IPS DF 6.9 (cell line): ENCODE data around the gene IRF2.

ENCODE experiments used
- DNase-seq: peaks from one replicate; pipeline ENCODE4 v3.0.0-alpha.2; 2013; ENCODE audit warnings: low read depth, low spot score
- H3K27ac ChIP-seq: one replicate; pipeline ENCODE4 v1.5.1; 2013; ENCODE audit warnings: low read length, control low read depth
- H3K27me3 ChIP-seq: 2 replicates; pipeline ENCODE4 v1.6.1; 2013; ENCODE audit warnings: mild to moderate bottlenecking, low read length; ENCODE audit not compliant: control insufficient read depth, insufficient read depth
- H3K36me3 ChIP-seq: 2 replicates; pipeline ENCODE4 v1.6.1; 2013; ENCODE audit warnings: low read length; ENCODE audit not compliant: control insufficient read depth, insufficient read depth
- H3K4me1 ChIP-seq: 2 replicates; pipeline ENCODE4 v1.6.1; 2013; ENCODE audit warnings: low read length; ENCODE audit not compliant: control insufficient read depth, insufficient read depth
- H3K4me3 ChIP-seq: 2 replicates; pipeline ENCODE4 v1.5.1; 2013; ENCODE audit warnings: mild to moderate bottlenecking, low read length
- H3K9me3 ChIP-seq: 2 replicates; pipeline ENCODE4 v1.6.1; 2013; ENCODE audit warnings: low read length, inconsistent platforms; ENCODE audit not compliant: control insufficient read depth, insufficient read depth
- WGBS: extraction: QIAGEN DNeasy Blood & Tissue Kit; methylation state at CpG from one replicate; pipeline ENCODE4 v1.1.7; 2013; ENCODE audit warnings: mixed read lengths, missing lambda C conversion rate; ENCODE audit not compliant: insufficient read length, insufficient coverage; 5-methylcytosine and 5-hydroxymethylcytosine counted together

IRF2 gene

DNA sequence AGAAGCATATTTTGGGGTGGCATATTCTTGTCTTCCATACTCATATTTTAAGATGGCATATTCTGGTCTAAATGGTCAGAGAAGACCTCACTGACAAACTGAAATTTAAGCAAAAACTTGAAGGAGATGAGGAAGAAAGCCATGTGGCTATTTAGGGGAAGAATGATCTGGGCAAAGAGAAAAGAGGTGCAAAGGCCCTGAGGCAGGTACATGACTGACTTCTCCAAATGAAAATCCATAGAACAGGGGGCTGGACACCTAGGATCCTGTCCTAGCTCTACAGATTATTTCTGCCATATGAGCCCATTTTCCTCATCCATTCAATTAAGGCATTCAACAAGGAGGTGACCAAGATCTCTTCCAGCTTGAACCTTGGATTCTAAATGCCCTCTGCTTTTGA is 105.6 kb downstream of the IRF2 start:
- no peaks in the 10 kb centered on the region for H3K36me3 ChIP-seq
- no peak for DNase-seq
- H3K4me3 ChIP-seq = no peak overlapping the region
- H3K9me3 ChIP-seq = no peaks in the 10 kb centered on the region
- no peak overlapping the region for H3K27ac ChIP-seq
- H3K27me3 ChIP-seq = no peaks in the 10 kb centered on the region
- 0 out of 2 replicates have a peak, but pooled peaks cover 1% of the 10 kb centered on the region for H3K4me1 ChIP-seq

DNA sequence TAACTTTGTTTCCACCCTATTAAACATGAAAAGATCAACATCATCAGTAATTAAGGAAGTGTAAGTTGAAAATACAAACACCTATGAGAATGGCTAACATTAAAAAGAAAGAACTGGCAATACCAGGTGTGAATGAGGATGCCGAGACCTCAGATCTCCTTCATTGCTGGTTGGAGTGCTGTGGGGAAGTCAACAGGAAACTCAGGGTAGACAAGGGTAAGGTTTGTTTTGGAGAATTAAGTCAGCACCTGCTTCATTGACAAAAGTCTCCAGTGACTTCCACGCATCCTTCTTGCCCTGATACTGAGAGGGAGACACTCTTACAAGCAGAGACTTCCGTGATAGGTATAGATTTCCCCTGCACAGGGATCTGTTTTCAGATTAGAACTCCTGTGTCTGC is 106.1 kb downstream of the IRF2 start:
- DNase-seq = no peak
- H3K27ac ChIP-seq = no peak overlapping the region
- no CpG with 5 or more reads among the region's 3 CpGs for WGBS
- 0 out of 2 replicates have a peak, but pooled peaks cover 1% of the 10 kb centered on the region for H3K4me1 ChIP-seq
- no peak overlapping the region for H3K4me3 ChIP-seq
- no peaks in the 10 kb centered on the region for H3K27me3 ChIP-seq
- no peaks in the 10 kb centered on the region for H3K36me3 ChIP-seq
- H3K9me3 ChIP-seq = no peaks in the 10 kb centered on the region

DNA sequence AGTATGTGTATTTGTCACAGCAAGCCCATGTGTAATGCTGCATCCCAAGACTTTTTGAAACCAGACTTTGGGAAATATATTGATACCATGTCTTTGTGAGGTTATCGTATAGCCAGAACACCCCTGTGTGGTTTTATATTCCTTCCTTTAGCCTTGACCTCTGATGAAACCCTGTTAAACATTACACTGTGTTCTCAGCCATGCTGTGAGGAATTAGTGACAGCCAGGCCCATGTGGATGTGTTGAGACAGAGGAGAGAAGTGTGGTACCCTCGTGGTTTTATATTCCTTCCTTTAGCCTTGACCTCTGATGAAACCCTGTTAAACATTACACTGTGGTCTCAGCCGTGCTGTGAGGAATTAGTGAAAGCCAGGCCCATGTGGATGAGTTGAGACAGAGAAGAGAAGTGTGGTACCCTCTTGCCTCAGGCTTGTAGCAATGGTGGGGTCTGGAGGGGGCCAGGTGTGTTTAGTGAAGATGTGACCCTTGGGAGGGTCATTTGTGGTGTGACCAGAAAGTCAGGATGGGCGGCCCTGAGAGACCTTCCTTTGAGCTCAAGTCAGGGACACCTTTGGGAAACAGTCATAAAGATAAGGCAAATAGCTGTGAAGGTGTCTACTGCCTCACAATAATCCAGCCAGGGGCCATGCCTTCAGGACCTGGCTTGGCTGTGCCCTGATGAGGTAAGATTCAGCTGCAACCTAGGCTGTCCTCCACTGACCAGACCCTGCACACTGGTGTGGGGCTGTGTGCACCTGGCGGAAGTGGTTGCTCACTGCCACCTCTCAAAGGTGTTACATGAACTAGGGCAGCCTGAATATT is 110.0 kb downstream of the IRF2 start:
- no peaks in the 10 kb centered on the region for H3K36me3 ChIP-seq
- no peak overlapping the region for H3K27ac ChIP-seq
- no peaks in the 10 kb centered on the region for H3K9me3 ChIP-seq
- WGBS = no CpG with 5 or more reads among the region's 5 CpGs
- no peak overlapping the region for H3K4me3 ChIP-seq
- peaks cover 1% of the 10 kb centered on the region; the same call in 1 of the 2 replicates for H3K4me1 ChIP-seq
- DNase-seq = no peak
- no peaks in the 10 kb centered on the region for H3K27me3 ChIP-seq

DNA sequence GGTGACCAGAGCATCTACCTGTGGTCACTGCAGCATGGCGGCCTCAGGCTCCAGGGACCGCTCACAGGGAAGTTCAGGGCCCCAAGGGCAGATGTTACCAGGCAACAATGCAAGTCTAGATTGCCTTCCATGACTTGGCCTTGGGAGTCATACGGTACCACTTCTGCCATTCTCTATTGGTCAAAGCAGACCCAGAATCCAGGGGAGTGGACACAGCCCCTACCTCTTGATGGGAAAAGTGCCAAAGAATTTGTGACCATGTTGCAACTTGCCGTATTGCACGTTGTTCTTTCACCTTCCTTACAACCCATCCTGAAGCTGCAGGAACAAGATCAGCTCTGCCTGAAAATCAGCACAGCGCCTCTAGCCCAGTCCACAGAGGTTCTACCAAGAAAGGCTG is 111.1 kb downstream of the IRF2 start:
- DNase-seq = no peak
- Histone ChIP-seq H3K27me3 (no peaks in the 10 kb centered on the region), H3K27ac (no peak overlapping the region), H3K4me1 (peaks cover 1% of the 10 kb centered on the region; the same call in 1 of the 2 replicates), H3K4me3 (no peak overlapping the region), H3K36me3 (no peaks in the 10 kb centered on the region), H3K9me3 (no peaks in the 10 kb centered on the region)
- no CpG with 5 or more reads among the region's 6 CpGs for WGBS

DNA sequence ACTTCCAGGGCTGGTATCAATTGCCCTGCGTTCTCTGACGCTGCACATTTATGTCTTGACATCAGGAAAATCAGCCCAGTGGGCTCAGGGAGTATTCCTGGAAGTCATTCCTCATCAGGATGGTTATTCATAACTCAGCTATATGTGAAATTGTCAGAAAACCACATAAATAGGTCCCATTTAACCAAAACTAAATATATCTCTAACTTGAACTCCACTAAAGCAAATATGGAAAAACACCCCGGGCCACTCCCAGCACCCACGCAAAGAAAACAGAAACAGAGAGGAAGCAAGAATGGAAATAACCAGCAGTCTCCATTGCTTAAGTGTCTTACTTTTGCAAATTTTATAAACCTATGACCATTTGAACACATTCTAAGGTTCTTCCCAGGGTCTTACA is 112.0 kb downstream of the IRF2 start:
- Histone ChIP-seq H3K4me3 (no peak overlapping the region), H3K4me1 (peaks cover 1% of the 10 kb centered on the region; the same call in 1 of the 2 replicates), H3K27ac (no peak overlapping the region), H3K27me3 (no peaks in the 10 kb centered on the region), H3K36me3 (no peaks in the 10 kb centered on the region), H3K9me3 (no peaks in the 10 kb centered on the region)
- WGBS = no CpG with 5 or more reads among the region's 4 CpGs
- no peak for DNase-seq

DNA sequence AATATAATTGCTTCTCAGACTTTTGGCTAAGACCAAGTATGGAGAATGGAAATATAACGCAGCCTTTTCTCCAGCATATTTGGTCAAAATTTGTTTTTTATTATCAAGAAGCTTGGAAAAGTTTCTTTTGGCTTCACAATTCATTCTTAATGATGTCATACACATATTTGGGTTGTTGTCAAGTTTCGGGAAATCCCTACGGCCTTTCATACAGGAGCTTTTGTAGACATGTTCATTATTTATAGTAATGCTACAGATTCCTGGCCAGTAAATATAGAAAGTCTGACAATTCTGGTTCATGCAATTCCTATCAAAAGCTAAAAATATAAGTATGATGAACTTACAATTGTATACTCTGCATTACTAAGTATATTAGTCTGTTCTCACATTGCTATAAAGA is 112.9 kb downstream of the IRF2 start:
- no peak for DNase-seq
- Histone ChIP-seq H3K4me1 (peaks cover 1% of the 10 kb centered on the region; the same call in 1 of the 2 replicates), H3K4me3 (no peak overlapping the region), H3K27me3 (no peaks in the 10 kb centered on the region), H3K27ac (no peak overlapping the region), H3K9me3 (no peaks in the 10 kb centered on the region), H3K36me3 (no peaks in the 10 kb centered on the region)
- no CpG with 5 or more reads among the region's 3 CpGs for WGBS

DNA sequence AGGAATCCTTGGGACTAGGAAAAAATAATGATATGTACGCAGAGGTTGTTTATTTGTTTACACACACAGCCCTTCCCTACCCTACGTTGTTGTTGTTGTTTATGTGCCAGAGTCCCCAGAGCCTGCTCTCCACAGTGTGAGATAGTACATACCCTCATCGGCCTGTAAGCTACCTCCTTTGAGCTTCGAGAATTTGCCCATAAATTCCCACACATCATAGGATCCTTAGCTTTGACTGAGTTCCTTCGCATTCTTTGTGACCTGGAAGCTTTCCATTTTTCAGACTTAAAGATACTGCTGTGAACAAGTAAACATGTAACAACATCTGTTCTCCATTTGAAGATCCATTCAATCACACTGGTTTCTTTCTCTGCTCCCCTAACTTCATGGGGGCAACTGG is 114.5 kb downstream of the IRF2 start:
- no peaks in the 10 kb centered on the region for H3K9me3 ChIP-seq
- no peak for DNase-seq
- H3K27me3 ChIP-seq = no peaks in the 10 kb centered on the region
- no CpG with 5 or more reads among the region's 5 CpGs for WGBS
- no peak overlapping the region for H3K27ac ChIP-seq
- H3K4me3 ChIP-seq = no peak overlapping the region
- peaks cover 1% of the 10 kb centered on the region; the same call in 1 of the 2 replicates for H3K4me1 ChIP-seq
- no peaks in the 10 kb centered on the region for H3K36me3 ChIP-seq

DNA sequence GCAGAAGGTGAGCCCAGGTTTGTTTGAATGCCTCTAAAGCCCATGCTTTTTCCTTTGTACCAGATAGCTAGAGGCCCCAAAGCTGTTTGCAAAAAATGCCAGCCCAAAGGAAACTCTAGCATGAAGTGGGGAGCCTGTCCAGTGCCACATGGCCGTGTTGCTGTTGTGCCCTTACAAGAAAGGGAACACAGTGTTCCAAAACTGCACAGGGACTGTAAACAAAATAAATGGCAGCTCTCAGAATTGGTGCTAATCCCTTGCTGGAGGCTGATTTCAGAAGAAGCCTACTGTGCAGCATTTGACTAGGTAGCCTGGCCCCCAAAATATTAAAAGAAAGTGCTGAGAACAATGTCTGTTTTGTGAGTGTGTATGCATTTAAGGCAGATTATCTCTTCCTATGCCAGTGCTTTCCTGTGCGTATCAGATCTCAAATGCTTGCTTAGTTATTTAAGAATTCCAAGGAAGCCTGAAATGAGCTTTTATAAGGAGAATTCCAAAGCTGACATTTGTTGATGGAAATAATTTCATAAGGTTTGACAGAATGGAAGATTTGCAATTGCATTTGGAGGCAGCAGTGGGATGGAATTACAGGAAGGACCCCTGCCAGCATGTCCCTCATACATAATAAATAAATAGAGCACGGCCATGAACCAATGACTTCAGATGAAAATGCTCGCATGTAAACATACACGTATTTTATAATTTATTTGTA is 115.7 kb downstream of the IRF2 start:
- peaks cover 1% of the 10 kb centered on the region; the same call in 1 of the 2 replicates for H3K4me1 ChIP-seq
- no peak overlapping the region for H3K27ac ChIP-seq
- no peaks in the 10 kb centered on the region for H3K27me3 ChIP-seq
- H3K9me3 ChIP-seq = no peaks in the 10 kb centered on the region
- no peak for DNase-seq
- no CpG with 5 or more reads among the region's 5 CpGs for whole genome bisulfite sequencing
- no peaks in the 10 kb centered on the region for H3K36me3 ChIP-seq
- no peak overlapping the region for H3K4me3 ChIP-seq

DNA sequence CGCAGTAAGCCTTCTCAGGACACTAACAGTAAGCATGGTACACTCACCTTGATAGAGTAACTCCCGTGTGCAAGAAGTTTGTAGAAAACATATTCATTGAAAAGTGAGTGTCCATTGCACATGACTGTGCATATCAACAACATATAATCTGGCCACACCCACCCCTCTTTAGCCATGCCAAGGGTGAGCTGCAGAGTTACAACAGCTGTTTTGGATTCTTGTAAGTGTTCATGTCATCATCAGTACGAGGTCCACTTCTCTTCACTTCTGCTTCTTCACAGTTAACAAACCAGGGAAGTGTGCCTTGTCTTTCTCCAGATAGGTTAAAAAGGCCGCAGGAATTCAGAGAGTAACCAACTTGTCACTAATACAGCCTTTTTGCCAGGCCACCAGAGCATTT is 116.6 kb downstream of the IRF2 start:
- no peaks in the 10 kb centered on the region for H3K9me3 ChIP-seq
- no peak overlapping the region for H3K27ac ChIP-seq
- H3K4me3 ChIP-seq = no peak overlapping the region
- no peaks in the 10 kb centered on the region for H3K27me3 ChIP-seq
- H3K36me3 ChIP-seq = no peaks in the 10 kb centered on the region
- H3K4me1 ChIP-seq = peaks cover 1% of the 10 kb centered on the region; the same call in 1 of the 2 replicates
- WGBS = no CpG with 5 or more reads among the region's 4 CpGs
- DNase-seq = no peak

DNA sequence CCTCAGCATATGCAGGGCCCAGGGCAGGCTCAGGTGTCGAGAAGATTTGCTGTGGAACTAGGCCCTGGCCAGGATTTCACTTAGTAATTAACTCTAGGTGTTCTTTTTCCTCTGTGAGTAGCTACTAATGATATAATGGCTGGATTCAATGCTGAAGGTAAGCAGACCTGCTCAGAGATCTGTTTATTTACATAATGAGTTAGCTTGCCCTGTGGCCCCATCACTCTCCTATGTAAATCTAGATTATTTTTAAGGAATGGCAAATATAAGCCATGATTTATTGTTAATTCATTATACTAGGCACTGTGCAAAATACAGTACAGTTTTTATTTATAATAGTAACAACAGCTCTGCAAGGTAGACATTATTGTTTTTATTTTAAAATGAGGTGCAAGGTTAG is 117.2 kb downstream of the IRF2 start:
- Histone ChIP-seq H3K27me3 (no peaks in the 10 kb centered on the region), H3K4me3 (no peak overlapping the region), H3K27ac (no peak overlapping the region), H3K4me1 (peaks cover 1% of the 10 kb centered on the region; the same call in 1 of the 2 replicates), H3K9me3 (no peaks in the 10 kb centered on the region), H3K36me3 (no peaks in the 10 kb centered on the region)
- WGBS = no CpG with 5 or more reads among the region's 1 CpG
- no peak for DNase-seq
